ENCODE measurements around the gene NUP133. TPM values are rescaled to one million over a fixed set of nuclear protein-coding genes. Genes with fewer than 3 reads are reported as not detected.

Gene NUP133
- polyA plus RNA-seq, 3 donors = 9.0 to 12.8 (median 12.4) TPM

DNA sequence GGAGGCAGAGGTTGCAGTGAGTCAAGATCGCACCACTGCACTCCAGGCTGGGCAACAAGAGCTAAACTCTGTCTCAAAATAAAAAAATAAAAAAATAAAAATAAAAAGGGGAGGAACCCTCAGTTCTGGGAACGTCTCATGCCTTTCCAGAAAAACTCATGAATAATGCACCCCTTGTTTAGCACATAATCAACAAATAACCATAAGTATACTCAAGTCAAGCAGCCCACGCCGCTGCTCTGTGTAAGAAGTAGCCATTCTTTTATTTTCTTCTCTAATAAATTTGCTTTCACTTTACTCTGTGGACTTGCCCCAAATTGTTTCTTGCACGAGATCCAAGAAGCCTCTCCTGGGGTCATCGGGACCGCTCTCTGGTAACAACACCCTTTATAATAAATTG, 59.8 kb downstream of the NUP133 start:
- Histone ChIP-seq H2AFZ (ENCODE audit: insufficient read depth, low read depth, low read length, poor library complexity, severe bottlenecking) (no peak overlapping the region), H3K27ac (ENCODE audit: low read depth in 1 of 2, low read length in 2 of 2) (no peak overlapping the region), H3K9me3 (replicated peaks in 1 of 2; ENCODE audit: control insufficient read depth in 1 of 2, insufficient read depth in 1 of 2, low read length in 2 of 2) (no peaks in the 10 kb centered on the region), H3K36me3 (replicated peaks in 1 of 2; ENCODE audit: control insufficient read depth in 1 of 2, insufficient read depth in 2 of 2, low read length in 2 of 2) (peaks cover 63 to 88% of the 10 kb centered on the region in 2 donors), H4K20me1 (ENCODE audit: insufficient read depth, low read length) (no peaks in the 10 kb centered on the region), H3K4me2 (replicated peaks; ENCODE audit: extremely low read depth, low read length, poor library complexity, severe bottlenecking) (no peak overlapping the region), H3K9ac (ENCODE audit: insufficient read depth, low read length, poor library complexity, severe bottlenecking) (no peak overlapping the region), H3K4me1 (ENCODE audit: control insufficient read depth in 1 of 2, insufficient read depth in 2 of 2, low read length in 2 of 2) (no peaks in the 10 kb centered on the region), H3K4me3 (replicated peaks in 1 of 3; ENCODE audit: low read depth in 2 of 3, low read length in 3 of 3) (no peak overlapping the region), H3K79me2 (ENCODE audit: insufficient read depth, low read length) (no peaks in the 10 kb centered on the region), H3K27me3 (ENCODE audit: control insufficient read depth in 2 of 2, insufficient read depth in 2 of 2, low read length in 2 of 2) (no peaks in the 10 kb centered on the region)
- H3K27ac Mint-ChIP-seq = peak overlapping the region in 1 of 7 donors; percentile 66
- no CpG with 5 or more reads among the region's 7 CpGs for WGBS (ENCODE audit: insufficient coverage)
- intact Hi-C loops (cut with micrococcal nuclease) = no loop called here
- H3K9me3 Mint-ChIP-seq = peaks cover 0 to 2% (median 0%) of the 10 kb centered on the region in 7 donors
- peaks cover 57 to 86% of the 10 kb centered on the region in 2 donors for H3K36me3 Mint-ChIP-seq
- H3K27me3 Mint-ChIP-seq (ENCODE audit: low read depth in 3 of 3) = no peaks in the 10 kb centered on the region
- TF ChIP-seq, protein P1, sequence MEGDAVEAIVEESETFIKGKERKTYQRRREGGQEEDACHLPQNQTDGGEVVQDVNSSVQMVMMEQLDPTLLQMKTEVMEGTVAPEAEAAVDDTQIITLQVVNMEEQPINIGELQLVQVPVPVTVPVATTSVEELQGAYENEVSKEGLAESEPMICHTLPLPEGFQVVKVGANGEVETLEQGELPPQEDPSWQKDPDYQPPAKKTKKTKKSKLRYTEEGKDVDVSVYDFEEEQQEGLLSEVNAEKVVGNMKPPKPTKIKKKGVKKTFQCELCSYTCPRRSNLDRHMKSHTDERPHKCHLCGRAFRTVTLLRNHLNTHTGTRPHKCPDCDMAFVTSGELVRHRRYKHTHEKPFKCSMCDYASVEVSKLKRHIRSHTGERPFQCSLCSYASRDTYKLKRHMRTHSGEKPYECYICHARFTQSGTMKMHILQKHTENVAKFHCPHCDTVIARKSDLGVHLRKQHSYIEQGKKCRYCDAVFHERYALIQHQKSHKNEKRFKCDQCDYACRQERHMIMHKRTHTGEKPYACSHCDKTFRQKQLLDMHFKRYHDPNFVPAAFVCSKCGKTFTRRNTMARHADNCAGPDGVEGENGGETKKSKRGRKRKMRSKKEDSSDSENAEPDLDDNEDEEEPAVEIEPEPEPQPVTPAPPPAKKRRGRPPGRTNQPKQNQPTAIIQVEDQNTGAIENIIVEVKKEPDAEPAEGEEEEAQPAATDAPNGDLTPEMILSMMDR (IDR thresholded peaks at IDR 0.05) = no peak
- no peaks in the 10 kb centered on the region for H3K4me1 Mint-ChIP-seq
- no peak for DNase-seq
- H3K4me3 Mint-ChIP-seq = no peak overlapping the region

- TF ChIP-seq, protein P1 (IDR thresholded peaks at IDR 0.05) = no peak
- H3K9me3 ChIP-seq (replicated peaks in 1 of 2; ENCODE audit: control insufficient read depth in 1 of 2, insufficient read depth in 1 of 2, low read length in 2 of 2) = no peaks in the 10 kb centered on the region
- 88% methylated on average over 3 of the region's 11 CpGs for WGBS (ENCODE audit: insufficient coverage)
- Mint-ChIP-seq H3K9me3 (peaks cover 0 to 2% (median 0%) of the 10 kb centered on the region in 7 donors), H3K36me3 (peaks cover 56 to 91% of the 10 kb centered on the region in 2 donors), H3K4me1 (no peaks in the 10 kb centered on the region), H3K4me3 (no peak overlapping the region), H3K27ac (peak overlapping the region in 1 of 7 donors; percentile 42), H3K27me3 (ENCODE audit: low read depth in 3 of 3) (no peaks in the 10 kb centered on the region)
- intact Hi-C loops (cut with micrococcal nuclease) = no loop called here
- no peak overlapping the region for H2AFZ ChIP-seq (ENCODE audit: insufficient read depth, low read depth, low read length, poor library complexity, severe bottlenecking)
- H3K27me3 ChIP-seq (ENCODE audit: control insufficient read depth in 2 of 2, insufficient read depth in 2 of 2, low read length in 2 of 2) = no peaks in the 10 kb centered on the region
- H3K4me3 ChIP-seq (replicated peaks in 1 of 3; ENCODE audit: low read depth in 2 of 3, low read length in 3 of 3) = no peak overlapping the region
- H3K4me1 ChIP-seq (ENCODE audit: control insufficient read depth in 1 of 2, insufficient read depth in 2 of 2, low read length in 2 of 2) = no peaks in the 10 kb centered on the region
- H3K36me3 ChIP-seq (replicated peaks in 1 of 2; ENCODE audit: control insufficient read depth in 1 of 2, insufficient read depth in 2 of 2, low read length in 2 of 2) = peaks cover 67 to 90% of the 10 kb centered on the region in 2 donors
- H4K20me1 ChIP-seq (ENCODE audit: insufficient read depth, low read length) = no peaks in the 10 kb centered on the region
- H3K27ac ChIP-seq (ENCODE audit: low read depth in 1 of 2, low read length in 2 of 2) = no peak overlapping the region
- H3K4me2 ChIP-seq (replicated peaks; ENCODE audit: extremely low read depth, low read length, poor library complexity, severe bottlenecking) = no peak overlapping the region
- no peak for DNase-seq
- no peaks in the 10 kb centered on the region for H3K79me2 ChIP-seq (ENCODE audit: insufficient read depth, low read length)
- no peak overlapping the region for H3K9ac ChIP-seq (ENCODE audit: insufficient read depth, low read length, poor library complexity, severe bottlenecking)
These were observed 60.3 kb downstream of the NUP133 start for GRCh38 chr1:229447809-229448252.
